ENCODE data around the gene TCF12.

TCF12 gene

DNA sequence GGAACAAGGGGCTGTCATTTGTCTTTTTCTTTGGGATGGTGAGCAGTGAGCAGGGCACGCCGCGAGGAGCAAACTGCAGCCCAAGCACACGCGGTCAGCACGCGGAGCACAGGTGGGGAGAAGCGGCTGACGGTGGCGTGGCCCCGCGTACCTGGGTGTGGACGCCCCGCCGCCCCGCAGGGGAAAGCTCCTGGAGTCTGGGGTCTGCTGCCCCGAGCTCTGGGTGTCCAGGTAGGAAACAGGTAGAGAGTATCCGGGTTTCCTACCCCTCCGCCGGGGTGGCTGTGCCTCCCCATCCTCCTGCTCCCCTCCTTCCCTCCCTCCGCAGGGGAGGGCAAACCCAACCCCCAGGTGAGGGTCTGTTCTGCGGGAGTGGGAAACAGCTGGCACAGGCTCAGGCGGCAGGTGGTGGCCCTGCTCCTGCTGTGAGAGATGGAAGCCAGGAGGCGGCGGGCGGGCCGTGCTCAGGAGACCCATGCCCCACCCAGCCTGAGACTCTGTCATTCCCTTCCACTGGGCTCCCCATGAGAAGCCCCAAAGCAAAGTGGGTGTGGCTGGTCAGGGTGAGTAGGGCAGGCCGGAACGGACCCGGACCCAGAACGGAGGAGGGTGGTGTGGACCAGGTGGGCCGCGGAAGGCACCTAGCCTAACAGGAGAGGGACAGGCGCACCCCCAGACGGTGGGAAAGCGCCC, 400.9 kb downstream of the TCF12 start:
- no peak for DNase-seq (ENCODE audit: low read depth, low spot score)

DNA sequence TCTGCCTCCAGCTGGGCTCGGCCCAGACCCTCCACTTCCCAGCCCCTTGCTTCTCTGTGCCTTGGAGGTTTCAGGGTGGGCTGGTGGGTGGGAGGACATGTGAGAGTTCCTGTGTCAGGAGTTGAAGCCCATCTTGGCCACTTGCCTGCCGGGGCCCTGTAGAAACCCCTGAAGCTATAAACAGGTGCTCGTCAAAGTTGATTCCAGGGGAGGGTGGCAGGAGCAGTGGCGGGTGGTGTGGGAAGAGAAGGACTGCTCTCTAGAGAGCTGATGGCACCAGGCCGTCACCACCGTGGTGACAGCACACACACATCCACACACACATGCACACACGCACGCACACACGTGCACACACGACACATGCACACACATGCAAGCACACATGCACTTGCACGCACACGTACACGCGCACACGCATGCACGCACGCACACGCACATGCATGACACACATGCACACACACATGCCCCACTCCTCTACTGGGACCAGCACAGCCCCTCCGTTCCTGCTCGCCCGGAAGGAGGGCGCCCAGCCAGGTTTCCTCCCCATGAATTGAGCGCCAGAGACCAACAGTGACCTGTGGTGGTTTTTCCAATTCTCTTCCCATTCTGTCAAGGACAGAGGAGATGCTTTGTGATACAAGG, 401.6 kb downstream of the TCF12 start:
- no peak for DNase-seq (ENCODE audit: low read depth, low spot score)

DNA sequence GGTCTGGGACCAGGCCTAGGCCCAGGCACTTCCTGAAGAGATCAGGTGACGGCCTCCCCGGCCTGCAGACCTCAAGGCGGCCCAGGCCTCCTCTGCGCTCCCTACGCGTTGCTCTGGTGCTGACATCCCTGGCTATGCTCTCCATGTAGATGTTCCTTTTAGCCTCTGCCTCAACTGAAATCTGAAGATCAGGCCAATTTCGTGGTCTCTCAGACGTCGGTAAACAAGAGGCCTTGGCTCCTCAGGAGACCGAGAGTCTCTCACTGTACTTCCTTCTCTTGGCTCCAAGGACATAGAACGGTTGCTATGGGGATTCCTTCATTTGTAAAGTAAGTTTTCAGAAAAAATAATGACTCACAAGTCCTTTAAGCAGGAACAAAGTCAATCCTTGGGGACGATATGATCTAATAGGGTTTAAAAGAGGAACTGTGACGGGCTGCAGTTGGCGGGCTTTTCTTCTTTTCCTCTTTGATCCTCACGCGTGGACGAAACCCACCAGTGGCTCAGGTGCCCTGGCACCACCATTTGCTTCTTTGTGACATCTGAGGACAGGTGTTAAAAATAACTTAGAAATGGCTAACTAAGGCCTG, 402.3 kb downstream of the TCF12 start:
- no peak for DNase-seq (ENCODE audit: low read depth, low spot score)

DNA sequence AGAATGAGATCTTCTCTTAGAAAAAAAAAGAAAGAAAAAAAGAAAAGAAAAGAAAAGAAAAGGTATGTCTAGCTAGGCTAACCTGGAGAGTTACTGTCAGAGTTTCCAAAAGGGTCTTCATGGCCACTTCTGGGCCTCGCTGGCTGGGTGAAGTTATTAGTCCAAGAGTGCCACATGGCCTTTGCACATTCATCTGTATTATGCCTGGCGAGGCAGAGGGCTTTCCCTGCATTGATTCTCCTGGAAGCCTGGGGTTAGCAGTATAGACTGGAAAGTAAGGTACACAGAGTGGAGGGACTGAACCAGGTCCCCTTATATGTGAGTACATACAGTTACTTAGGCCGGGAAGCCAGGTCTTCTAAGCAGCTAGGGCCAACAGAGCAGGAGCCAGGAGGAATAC, 403.0 kb downstream of the TCF12 start:
- no peak for DNase-seq (ENCODE audit: low read depth, low spot score)

DNA sequence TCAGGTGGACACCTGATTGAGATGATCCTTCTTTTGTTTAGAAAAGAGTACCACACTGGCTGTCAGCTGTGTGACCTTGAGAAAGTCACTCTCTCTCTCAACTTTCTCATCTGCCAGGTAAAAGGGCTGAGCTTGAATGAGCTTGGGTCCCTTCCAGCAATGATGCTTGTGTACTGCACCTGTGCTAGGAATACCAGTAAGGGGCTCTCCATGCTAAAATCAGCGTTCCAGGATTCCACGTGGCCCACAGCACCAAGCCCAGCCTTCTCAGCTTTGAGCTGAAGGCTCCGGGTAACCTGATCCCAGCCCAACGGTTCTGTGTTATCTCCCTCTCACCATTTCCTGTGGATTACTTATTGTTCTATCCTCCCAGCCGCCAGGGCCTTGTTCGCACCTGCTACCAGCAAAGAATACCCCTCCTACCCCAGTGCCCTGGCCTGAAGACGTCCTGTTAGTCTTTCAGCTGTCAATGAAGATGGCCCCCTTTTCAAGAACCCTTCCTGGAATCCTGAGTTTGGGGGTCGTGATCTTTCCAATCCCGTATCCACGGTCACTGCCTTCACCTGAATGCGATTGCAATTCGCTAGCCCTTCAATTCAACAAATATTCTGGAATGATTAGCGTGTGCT, 403.6 kb downstream of the TCF12 start:
- no peak for DNase-seq (ENCODE audit: low read depth, low spot score)

DNA sequence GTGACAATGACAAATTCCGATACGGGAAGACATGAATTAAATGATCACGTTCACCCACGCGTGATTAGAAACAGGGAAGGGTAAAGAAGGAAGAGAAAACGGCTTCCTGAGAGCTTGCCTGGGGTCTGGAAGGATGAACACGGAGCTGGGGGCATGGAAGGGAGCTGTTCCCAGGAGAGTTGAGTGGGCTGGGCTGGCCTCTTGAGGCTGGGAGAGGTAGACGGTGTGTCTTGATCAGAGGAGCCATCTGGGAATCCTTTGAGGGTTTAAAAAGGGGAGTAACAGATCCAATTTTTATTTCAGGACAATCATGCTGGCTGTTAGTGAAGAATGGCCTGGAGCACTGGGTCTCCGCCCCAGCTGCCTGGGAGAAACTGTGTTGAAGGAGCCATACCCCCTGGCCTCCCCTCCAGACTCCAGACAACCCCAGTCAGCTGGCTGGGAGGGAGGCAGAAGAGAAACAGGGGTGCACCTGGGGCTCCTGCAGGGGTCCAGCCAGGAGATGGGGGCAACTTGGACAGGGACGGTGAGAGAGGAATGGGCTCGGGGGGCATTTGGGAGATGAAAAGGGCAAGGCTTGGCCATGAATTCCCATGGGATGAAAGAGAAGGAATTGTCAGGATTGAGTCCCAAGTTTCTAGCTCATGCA, 404.3 kb downstream of the TCF12 start:
- DNase-seq (ENCODE audit: low read depth, low spot score), result no peak

DNA sequence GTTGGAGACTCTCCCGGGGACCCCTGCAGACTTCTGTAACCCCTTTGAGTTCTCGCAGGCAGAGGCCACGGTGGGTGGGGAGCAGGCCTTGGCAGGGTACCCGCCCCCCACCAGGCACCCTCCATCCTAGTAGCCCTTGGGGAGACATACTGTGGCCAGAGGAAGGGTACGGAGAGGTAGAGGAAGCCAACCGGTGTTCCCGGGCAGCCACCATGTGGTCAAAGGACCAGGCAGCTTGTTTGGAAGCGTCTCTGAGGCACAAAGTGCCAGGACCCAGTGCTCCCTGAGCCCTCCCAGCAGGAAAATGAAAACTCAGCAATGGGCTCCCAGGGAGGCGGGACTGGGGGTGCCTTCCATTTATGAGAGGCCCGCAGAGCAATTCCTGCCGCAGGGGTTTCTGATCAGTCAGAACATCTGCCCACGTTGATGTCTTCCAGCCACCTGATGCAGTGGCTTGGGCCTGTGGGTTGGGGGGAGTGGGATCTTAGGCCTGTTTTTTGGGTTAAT, 404.9 kb downstream of the TCF12 start:
- no peak for DNase-seq (ENCODE audit: low read depth, low spot score)

DNA sequence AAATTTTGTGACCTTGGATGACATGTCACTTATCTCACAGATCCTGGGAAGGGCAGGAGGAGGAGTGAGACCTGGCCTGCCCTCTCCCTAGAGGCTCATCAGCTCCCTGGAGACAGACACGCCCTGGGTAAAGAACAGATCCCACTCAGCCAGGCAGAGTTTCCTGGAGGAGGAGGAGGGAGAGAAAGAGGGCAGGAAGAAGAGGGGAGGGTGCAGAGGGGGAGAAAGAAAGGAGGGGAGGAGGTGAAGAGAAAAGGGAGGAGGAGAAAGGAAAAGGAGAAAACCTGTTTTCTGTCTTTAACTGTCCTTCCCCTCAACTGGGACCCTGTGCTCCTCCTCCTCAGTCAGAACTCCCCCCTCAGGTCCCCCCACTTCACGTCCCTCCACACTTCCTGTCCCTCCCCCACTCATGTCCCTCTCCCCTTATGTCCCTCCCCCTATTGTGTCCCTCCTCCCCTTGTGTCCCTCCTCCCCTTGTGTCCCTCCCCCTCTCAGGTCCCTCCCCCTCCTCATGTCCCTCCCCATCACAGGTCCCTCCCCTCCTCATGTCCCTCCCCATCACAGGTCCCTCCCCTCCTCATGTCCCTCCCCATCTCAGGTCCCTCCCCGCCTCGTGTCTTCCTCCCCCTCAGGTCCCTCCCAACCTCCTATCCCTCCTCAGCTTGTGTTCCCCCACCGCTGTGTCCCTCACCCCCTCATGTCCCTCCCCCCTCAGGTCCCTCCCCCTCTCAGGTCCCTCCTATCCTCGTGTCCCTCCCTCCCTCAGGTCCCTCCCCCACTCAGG, 405.6 kb downstream of the TCF12 start:
- DNase-seq (ENCODE audit: low read depth, low spot score), result peak; percentile 75

DNA sequence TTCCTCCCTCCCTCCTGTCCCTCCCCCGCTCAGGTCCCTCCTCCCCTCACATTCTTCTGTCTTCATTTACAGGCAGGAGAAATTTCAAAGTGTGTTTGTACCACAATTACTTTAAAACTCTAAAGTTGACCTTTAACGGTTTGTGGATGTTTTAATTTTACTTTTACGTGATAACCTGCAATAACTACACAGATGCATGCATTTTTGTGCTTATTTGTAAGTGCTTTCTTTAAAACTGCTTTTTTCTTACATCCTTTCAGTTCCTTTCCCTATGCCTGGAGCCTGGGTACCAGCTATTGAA, 406.1 kb downstream of the TCF12 start:
- DNase-seq (ENCODE audit: low read depth, low spot score), result no peak

DNA sequence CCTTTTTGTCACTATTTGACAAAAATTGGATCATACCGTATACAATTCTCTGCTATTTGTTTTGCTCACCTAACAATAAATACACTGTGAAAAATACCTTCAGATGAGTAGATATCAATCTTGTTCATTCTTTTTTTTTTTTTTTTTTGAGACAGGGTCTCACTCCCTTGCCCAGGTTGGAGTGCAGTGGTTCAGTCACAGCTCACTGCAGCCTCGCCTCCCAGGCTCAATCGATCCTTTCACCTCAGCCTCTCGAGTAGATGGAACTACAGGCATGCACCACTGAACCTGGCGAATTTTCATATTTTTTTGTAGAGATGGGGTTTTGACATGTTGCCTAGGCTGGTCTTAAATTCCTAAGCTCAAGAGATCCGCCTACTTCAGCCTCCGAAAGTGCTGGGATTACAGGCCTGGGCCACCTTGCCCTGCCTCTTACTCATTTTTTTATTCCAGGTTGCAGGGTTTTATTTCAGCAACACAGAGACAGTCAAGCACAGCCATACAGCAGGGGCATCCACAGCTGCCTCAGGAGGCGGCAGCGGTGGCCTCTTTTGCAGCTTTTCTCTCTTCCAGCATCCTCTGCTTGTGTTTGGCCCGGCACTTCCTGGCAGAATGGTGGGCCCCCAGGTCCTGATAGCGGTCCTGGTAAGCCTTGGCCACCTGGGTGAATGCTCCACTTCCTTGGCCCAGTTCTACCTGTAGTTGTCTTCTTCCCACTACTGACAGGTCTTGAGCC, 406.7 kb downstream of the TCF12 start:
- no peak for DNase-seq (ENCODE audit: low read depth, low spot score)

DNA sequence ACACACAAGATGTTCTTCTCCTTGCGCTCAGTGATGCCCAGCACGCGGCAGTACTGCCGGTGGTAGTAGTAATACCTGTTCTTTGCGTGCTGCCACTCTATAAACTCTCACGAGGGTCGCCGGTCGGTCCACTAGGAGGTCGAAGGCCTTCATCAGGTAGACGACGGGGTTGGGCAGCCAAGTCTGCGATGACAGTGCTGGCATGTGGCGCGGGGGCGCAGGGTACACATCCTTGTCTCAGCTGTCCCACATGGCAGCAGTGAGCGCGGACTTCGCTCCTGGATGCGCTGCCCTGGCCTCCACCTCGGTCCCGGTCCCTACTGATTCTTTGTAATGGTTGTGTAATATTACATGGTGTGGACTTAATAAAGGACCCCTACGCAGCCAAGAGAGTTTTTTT, 407.8 kb downstream of the TCF12 start:
- DNase-seq (ENCODE audit: low read depth, low spot score), result no peak

DNA sequence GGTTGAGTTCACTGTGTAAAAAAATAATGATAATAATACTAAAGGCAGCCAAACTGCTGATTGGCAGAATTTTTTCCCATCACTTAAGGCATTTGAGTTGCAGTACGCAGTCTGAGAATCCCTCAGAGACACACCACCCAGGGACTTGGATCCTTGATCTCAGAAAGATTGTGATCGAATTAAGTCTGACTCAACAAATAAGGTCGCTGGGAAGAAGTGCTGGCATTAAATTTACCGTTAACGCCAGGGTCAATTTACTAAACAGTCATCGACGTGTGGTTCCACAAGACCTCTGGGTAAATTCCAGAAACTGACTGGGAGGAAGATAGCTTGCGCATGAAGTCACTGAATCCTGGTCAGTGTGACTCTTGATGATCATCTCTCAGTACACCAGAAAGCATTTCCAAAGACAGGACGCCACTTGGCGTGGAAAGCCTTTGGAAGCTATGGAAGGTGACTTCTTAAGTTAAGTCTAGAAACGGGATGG, 409.6 kb downstream of the TCF12 start:
- no peak for DNase-seq (ENCODE audit: low read depth, low spot score)

DNA sequence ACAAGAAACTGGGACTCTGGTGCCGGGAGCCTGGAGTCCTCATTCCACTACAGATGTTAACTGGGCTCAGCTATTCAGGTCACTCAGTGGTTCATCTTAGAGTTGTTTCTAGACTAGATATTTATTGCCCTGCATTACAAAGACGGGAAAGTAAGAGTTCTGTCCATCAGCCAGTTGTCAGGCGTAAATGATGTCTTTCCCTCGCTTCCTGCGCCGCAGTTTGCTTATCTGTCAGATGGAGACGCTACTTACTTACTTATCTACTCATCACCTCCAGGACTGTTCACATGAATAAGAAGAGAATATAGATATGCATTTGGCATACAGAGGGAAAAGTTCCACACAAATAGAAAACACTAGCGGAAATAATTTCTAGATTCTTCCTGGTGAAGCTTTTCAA, 410.0 kb downstream of the TCF12 start:
- no peak for DNase-seq (ENCODE audit: low read depth, low spot score)

DNA sequence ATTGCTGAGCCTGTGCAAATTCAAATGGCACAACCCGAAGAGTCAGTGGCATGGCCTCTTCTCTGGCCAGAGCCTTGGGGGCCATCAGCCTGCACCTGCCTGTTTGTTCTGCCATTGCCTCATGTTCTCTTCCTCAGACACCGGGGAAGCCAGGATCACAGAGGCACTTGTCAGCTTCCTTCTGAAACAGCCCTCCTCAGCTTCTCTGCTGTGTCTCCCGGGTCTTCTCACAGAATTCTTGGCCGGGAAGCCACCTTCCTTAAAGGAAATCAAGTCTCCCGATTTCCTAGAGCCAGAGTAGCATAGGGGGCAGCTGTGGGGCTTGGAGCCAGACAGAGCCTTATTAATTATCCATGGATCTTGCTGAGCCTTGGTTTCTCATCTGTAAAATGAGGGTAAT, 410.5 kb downstream of the TCF12 start:
- no peak for DNase-seq (ENCODE audit: low read depth, low spot score)

DNA sequence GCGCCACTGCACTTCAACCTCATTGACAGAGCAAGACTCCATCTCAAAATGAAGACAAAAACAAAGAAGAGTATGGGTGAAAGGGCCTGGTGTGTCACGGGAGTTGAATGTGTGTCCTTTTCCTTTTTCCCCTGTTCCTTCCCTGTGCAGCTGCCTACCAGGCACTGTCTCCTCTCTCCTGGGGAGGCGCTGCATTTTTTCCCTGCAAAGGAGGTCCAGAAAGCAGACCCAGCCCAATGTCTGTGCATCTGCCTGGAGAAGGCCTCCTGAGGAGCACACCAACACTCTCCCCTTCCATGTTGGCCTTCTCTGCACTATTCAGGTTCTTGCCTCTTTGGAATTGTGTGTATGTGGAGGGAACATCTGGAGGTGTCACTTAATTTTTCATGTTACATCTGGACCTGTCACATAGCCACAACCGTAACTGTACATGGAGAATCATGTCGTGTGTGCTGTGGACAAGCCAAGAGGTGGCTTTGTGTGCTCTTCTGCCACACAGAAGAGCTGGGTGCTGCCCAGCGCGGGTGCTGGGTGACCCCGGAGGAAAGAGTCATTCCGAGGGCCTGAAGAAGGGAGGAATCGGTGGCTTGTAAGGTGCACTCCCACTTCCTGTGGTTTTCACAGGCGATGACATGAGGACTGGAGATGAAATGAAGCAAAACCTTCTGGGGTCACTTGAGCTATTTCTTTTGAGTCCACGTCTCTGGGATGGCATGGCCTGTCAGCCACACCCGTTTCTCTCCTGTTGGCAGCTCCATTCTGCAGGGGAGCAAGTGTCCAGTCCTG, 411.3 kb downstream of the TCF12 start:
- no peak for DNase-seq (ENCODE audit: low read depth, low spot score)

DNA sequence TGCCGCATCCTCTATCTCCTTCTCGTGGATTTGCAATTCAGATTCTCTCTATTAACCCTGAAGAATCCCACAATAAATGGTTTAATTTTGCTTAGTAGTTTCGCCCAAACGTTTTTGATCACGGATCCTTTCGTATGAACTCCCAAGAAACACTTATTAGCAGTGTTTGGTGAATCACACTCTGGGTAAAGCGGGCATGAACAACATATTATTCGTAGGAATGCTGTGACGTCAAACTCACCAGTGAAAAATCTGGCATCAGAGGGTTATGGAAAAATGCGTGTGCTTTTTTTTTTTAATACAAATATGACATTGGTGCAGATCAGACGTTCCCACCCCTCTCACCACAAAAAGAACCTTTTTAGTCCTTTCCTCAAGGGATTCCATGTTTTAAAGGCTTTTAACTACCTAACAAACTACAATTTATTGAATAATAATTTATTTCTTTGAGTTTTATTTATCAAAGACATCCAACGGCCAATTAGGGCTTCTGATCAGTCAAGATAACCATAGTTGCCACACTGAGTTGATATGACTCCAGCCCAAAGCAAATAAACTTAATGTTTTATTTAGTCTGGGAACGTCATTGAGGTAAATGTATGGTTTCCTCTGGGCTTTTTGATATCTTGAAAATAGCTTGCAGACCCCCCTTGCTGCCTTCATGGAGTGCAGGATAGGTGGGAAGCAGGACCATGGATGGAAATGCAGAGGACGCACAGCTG, 412.3 kb downstream of the TCF12 start:
- no peak for DNase-seq (ENCODE audit: low read depth, low spot score)

DNA sequence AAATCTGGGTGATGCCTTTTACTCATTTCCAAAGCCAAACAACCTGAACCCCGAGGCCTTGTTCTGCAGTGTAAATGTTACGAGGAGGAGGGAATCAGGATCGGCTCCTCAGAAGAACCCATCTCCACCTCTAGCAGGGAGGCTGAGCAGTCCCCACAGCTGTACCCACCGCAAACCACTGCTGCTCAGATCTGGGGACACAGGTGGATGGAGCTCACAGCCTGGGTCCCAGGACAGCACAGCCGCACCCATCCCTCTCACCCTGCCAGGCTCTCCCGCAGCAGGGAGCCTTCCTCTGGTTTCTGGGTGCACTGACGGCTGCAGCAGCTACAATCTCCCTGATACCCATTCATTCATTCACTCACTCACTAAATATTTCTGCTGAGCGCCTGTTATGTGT, 413.9 kb downstream of the TCF12 start:
- no peak for DNase-seq (ENCODE audit: low read depth, low spot score)

DNA sequence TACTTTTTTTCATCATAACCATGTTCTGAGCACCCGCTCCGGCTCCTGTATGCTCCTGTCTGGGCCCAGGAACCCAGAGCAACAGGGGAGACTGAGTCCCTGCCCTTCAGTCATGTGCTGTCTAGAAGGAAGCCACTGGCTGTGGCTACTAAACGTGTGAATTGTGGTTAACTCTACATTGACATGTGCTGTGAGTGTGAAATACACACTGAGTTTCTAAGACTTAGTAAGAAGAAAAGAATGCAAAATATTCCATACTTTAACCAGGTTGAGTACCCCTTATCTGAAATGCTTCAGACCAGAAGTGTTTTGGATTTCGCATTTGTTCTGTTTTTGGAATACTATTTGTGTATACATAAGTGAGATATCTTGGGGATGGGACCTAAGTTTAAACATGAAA, 415.0 kb downstream of the TCF12 start:
- no peak for DNase-seq (ENCODE audit: low read depth, low spot score)

DNA sequence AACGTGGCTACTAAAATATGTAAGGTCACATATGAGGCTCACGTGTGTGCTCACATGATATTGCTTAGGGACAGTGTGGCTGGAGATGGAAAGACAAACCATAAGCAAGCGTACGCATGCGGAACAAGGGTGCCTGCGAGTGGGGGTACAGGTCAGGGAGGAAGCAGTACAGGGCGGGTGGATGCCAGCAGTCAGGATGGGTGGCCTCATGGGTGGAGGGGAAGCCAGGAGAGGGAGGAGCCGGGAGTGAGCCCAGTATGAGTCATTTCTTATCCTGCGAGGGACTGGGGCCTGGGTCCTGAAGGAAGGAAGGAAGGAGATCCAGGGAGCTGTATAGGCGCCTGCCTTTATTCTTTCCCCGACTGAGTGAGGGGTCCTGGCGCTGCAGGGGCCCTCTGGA, 415.8 kb downstream of the TCF12 start:
- no peak for DNase-seq (ENCODE audit: low read depth, low spot score)
